ENCODE data around the gene UBN2.

The UBN2 gene

DNA sequence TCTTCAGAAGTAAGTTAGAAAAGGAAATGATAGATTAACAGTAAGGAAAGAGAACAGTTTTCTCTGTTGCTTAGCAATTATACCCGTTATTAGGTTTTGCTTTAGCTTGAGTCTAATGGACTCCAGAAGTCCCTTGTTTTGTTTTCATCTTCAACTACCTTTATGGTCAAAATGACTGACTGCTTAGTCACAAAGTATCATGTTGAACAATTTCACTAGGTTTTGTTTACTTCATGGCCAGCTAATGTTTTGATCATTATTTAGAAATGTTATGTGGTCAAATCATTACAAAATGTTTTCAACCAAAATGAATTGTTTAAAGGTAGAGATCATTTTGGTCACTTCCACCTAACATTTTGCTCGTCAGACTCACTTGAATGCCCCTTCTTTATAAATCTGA lies 1.9 kb downstream of the UBN2 start:
- no peak overlapping the region for H2AK5ac ChIP-seq (ENCODE audit: low read length)
- no peak overlapping the region for H3K18ac ChIP-seq (ENCODE audit: low read length)
- H4K8ac ChIP-seq (ENCODE audit: low read depth, low read length), result no peak overlapping the region
- no peak overlapping the region for H3K4ac ChIP-seq (ENCODE audit: low read depth, low read length)
- no CpG with 5 or more reads among the region's 2 CpGs for WGBS (ENCODE audit: extremely low coverage, insufficient coverage, low lambda C conversion rate)
- no peak overlapping the region for H2BK120ac ChIP-seq (ENCODE audit: low read depth, low read length)
- no peak overlapping the region for H3K56ac ChIP-seq (ENCODE audit: low read length)
- no peak overlapping the region for H2BK5ac ChIP-seq (ENCODE audit: low read length)
- H3K27ac ChIP-seq (ENCODE audit: low read depth, low read length), result no peak overlapping the region
- H3K36me3 ChIP-seq (ENCODE audit: control insufficient read depth, insufficient read depth, low read length), result no peaks in the 10 kb centered on the region
- H3K27me3 ChIP-seq (ENCODE audit: insufficient read depth, low read length, poor library complexity), result no peaks in the 10 kb centered on the region
- H3K23ac ChIP-seq (ENCODE audit: low read length), result no peak overlapping the region
- H3K4me2 ChIP-seq (ENCODE audit: low read length), result no peak overlapping the region
- H3K4me3 ChIP-seq (ENCODE audit: low read length), result no peak overlapping the region
- no peak overlapping the region for H3K9ac ChIP-seq (ENCODE audit: low read length)
- H3K79me1 ChIP-seq (ENCODE audit: low read length), result no peaks in the 10 kb centered on the region
- H2BK15ac ChIP-seq (replicated peaks; ENCODE audit: low read depth), result no peak overlapping the region
- peaks cover 19% of the 10 kb centered on the region for H3K79me2 ChIP-seq (ENCODE audit: control insufficient read depth, insufficient read depth, low read length)
- no peaks in the 10 kb centered on the region for H3K4me1 ChIP-seq (ENCODE audit: control insufficient read depth, low read depth, low read length)
- DNase-seq, result no peak
- no peak overlapping the region for H4K5ac ChIP-seq (ENCODE audit: low read length)

DNA sequence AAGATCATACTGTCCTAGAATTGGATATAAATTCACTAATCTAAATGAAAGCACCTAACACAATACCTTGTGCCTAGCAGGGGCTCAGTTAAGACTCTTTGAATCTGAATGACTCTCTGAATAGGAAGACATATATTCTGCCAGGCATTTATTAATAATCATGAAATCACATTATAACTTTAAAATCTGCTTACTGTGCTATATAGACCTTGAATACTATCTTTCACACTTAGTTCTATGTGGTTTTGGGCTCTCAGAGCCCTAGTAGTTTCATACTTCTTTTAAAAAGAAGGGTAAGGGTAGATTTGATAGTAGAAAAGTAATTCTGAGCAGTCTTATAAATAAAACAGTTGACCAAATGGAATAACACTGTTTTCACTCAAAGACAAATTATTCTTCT lies 10.2 kb downstream of the UBN2 start:
- Histone ChIP-seq H3K36me3 (ENCODE audit: control insufficient read depth, insufficient read depth, low read length) (no peaks in the 10 kb centered on the region), H3K4me1 (ENCODE audit: control insufficient read depth, low read depth, low read length) (no peaks in the 10 kb centered on the region), H2AK5ac (ENCODE audit: low read length) (no peak overlapping the region), H2BK120ac (ENCODE audit: low read depth, low read length) (no peak overlapping the region), H4K8ac (ENCODE audit: low read depth, low read length) (no peak overlapping the region), H3K4me2 (ENCODE audit: low read length) (no peak overlapping the region), H2BK15ac (replicated peaks; ENCODE audit: low read depth) (no peak overlapping the region), H3K18ac (ENCODE audit: low read length) (no peak overlapping the region), H2BK5ac (ENCODE audit: low read length) (no peak overlapping the region), H3K56ac (ENCODE audit: low read length) (no peak overlapping the region), H3K79me2 (ENCODE audit: control insufficient read depth, insufficient read depth, low read length) (no peaks in the 10 kb centered on the region), H3K4me3 (ENCODE audit: low read length) (no peak overlapping the region), H3K4ac (ENCODE audit: low read depth, low read length) (no peak overlapping the region), H3K9ac (ENCODE audit: low read length) (no peak overlapping the region), H3K27me3 (ENCODE audit: insufficient read depth, low read length, poor library complexity) (no peaks in the 10 kb centered on the region), H3K23ac (ENCODE audit: low read length) (no peak overlapping the region), H3K27ac (ENCODE audit: low read depth, low read length) (no peak overlapping the region), H4K5ac (ENCODE audit: low read length) (no peak overlapping the region), H3K79me1 (ENCODE audit: low read length) (peaks cover 2% of the 10 kb centered on the region)
- no peak for DNase-seq

- no CpG with 5 or more reads among the region's 1 CpG for whole genome bisulfite sequencing (ENCODE audit: extremely low coverage, insufficient coverage, low lambda C conversion rate)
- no peak overlapping the region for H2BK5ac ChIP-seq (ENCODE audit: low read length)
- H2BK15ac ChIP-seq (replicated peaks; ENCODE audit: low read depth), result no peak overlapping the region
- H4K5ac ChIP-seq (ENCODE audit: low read length), result no peak overlapping the region
- H3K4me1 ChIP-seq (ENCODE audit: control insufficient read depth, low read depth, low read length), result no peaks in the 10 kb centered on the region
- H2BK120ac ChIP-seq (ENCODE audit: low read depth, low read length), result no peak overlapping the region
- no peak overlapping the region for H3K18ac ChIP-seq (ENCODE audit: low read length)
- no peak overlapping the region for H3K27ac ChIP-seq (ENCODE audit: low read depth, low read length)
- H3K4me3 ChIP-seq (ENCODE audit: low read length), result no peak overlapping the region
- DNase-seq, result no peak
- H3K79me1 ChIP-seq (ENCODE audit: low read length), result peaks cover 2% of the 10 kb centered on the region
- H3K9ac ChIP-seq (ENCODE audit: low read length), result no peak overlapping the region
- H3K4ac ChIP-seq (ENCODE audit: low read depth, low read length), result no peak overlapping the region
- H2AK5ac ChIP-seq (ENCODE audit: low read length), result no peak overlapping the region
- no peaks in the 10 kb centered on the region for H3K79me2 ChIP-seq (ENCODE audit: control insufficient read depth, insufficient read depth, low read length)
- H3K27me3 ChIP-seq (ENCODE audit: insufficient read depth, low read length, poor library complexity), result no peaks in the 10 kb centered on the region
- no peaks in the 10 kb centered on the region for H3K36me3 ChIP-seq (ENCODE audit: control insufficient read depth, insufficient read depth, low read length)
- H3K23ac ChIP-seq (ENCODE audit: low read length), result no peak overlapping the region
- H3K4me2 ChIP-seq (ENCODE audit: low read length), result no peak overlapping the region
- no peak overlapping the region for H3K56ac ChIP-seq (ENCODE audit: low read length)
- no peak overlapping the region for H4K8ac ChIP-seq (ENCODE audit: low read depth, low read length)
Measured at GRCh38 chr7:139242741-139243281, 11.8 kb downstream of the UBN2 start.

- no peak for DNase-seq
Measured at GRCh38 chr7:139245401-139245800, 14.4 kb downstream of the UBN2 start.

DNA sequence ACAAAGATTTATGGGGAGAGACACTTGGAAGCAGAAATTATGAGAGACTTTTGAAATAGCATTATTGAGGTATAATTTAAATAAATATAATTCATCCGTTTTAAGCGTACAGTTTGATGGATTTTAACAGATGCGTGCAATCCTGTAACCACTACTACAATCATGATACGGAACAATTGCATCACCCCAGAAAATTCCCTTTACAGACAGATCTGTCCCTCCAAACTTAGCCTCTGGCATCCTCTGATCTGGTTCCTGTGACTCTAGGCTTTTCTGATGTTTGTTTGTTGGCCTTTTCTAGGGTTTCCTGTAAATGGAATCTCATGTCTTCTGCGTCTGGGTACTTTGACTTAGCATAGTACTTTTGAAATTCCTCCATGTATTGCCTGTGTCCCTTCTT lies 15.5 kb downstream of the UBN2 start:
- no peak overlapping the region for H3K18ac ChIP-seq (ENCODE audit: low read length)
- no peak overlapping the region for H4K8ac ChIP-seq (ENCODE audit: low read depth, low read length)
- H3K4ac ChIP-seq (ENCODE audit: low read depth, low read length), result no peak overlapping the region
- no peak overlapping the region for H4K5ac ChIP-seq (ENCODE audit: low read length)
- H2BK15ac ChIP-seq (replicated peaks; ENCODE audit: low read depth), result no peak overlapping the region
- no peaks in the 10 kb centered on the region for H3K36me3 ChIP-seq (ENCODE audit: control insufficient read depth, insufficient read depth, low read length)
- H2BK5ac ChIP-seq (ENCODE audit: low read length), result no peak overlapping the region
- H3K56ac ChIP-seq (ENCODE audit: low read length), result no peak overlapping the region
- H3K4me1 ChIP-seq (ENCODE audit: control insufficient read depth, low read depth, low read length), result no peaks in the 10 kb centered on the region
- WGBS (ENCODE audit: extremely low coverage, insufficient coverage, low lambda C conversion rate), result no CpG with 5 or more reads among the region's 5 CpGs
- no peak for DNase-seq
- no peak overlapping the region for H3K27ac ChIP-seq (ENCODE audit: low read depth, low read length)
- H3K9ac ChIP-seq (ENCODE audit: low read length), result no peak overlapping the region
- no peak overlapping the region for H3K4me2 ChIP-seq (ENCODE audit: low read length)
- H3K4me3 ChIP-seq (ENCODE audit: low read length), result no peak overlapping the region
- no peak overlapping the region for H3K23ac ChIP-seq (ENCODE audit: low read length)
- no peak overlapping the region for H2BK120ac ChIP-seq (ENCODE audit: low read depth, low read length)
- no peaks in the 10 kb centered on the region for H3K27me3 ChIP-seq (ENCODE audit: insufficient read depth, low read length, poor library complexity)
- H2AK5ac ChIP-seq (ENCODE audit: low read length), result no peak overlapping the region
- peaks cover 2% of the 10 kb centered on the region for H3K79me1 ChIP-seq (ENCODE audit: low read length)
- peaks cover 2% of the 10 kb centered on the region for H3K79me2 ChIP-seq (ENCODE audit: control insufficient read depth, insufficient read depth, low read length)

More at GRCh38 chr7:139245401-139245800, 14.4 kb downstream of the UBN2 start:
- no peak overlapping the region for H3K4ac ChIP-seq (ENCODE audit: low read depth, low read length)
- no peak overlapping the region for H2AK5ac ChIP-seq (ENCODE audit: low read length)
- no peak overlapping the region for H3K27ac ChIP-seq (ENCODE audit: low read depth, low read length)
- no peak overlapping the region for H3K23ac ChIP-seq (ENCODE audit: low read length)
- no peak overlapping the region for H3K4me2 ChIP-seq (ENCODE audit: low read length)
- H4K8ac ChIP-seq (ENCODE audit: low read depth, low read length), result no peak overlapping the region
- WGBS (ENCODE audit: extremely low coverage, insufficient coverage, low lambda C conversion rate), result no CpG with 5 or more reads among the region's 1 CpG
- no peak overlapping the region for H2BK5ac ChIP-seq (ENCODE audit: low read length)
- H4K5ac ChIP-seq (ENCODE audit: low read length), result no peak overlapping the region
- no peak overlapping the region for H2BK120ac ChIP-seq (ENCODE audit: low read depth, low read length)
- H3K18ac ChIP-seq (ENCODE audit: low read length), result no peak overlapping the region
- no peaks in the 10 kb centered on the region for H3K4me1 ChIP-seq (ENCODE audit: control insufficient read depth, low read depth, low read length)
- H3K36me3 ChIP-seq (ENCODE audit: control insufficient read depth, insufficient read depth, low read length), result no peaks in the 10 kb centered on the region
- H3K79me2 ChIP-seq (ENCODE audit: control insufficient read depth, insufficient read depth, low read length), result peaks cover 2% of the 10 kb centered on the region
- no peak overlapping the region for H3K4me3 ChIP-seq (ENCODE audit: low read length)
- no peak overlapping the region for H3K56ac ChIP-seq (ENCODE audit: low read length)
- no peaks in the 10 kb centered on the region for H3K27me3 ChIP-seq (ENCODE audit: insufficient read depth, low read length, poor library complexity)
- H3K79me1 ChIP-seq (ENCODE audit: low read length), result peaks cover 2% of the 10 kb centered on the region
- no peak overlapping the region for H2BK15ac ChIP-seq (replicated peaks; ENCODE audit: low read depth)
- no peak overlapping the region for H3K9ac ChIP-seq (ENCODE audit: low read length)

GRCh38 chr7:139246905-139247304 lies 15.9 kb downstream of the UBN2 start:
- Histone ChIP-seq H3K18ac (ENCODE audit: low read length) (no peak overlapping the region), H3K27ac (ENCODE audit: low read depth, low read length) (no peak overlapping the region), H2BK120ac (ENCODE audit: low read depth, low read length) (no peak overlapping the region), H3K79me2 (ENCODE audit: control insufficient read depth, insufficient read depth, low read length) (peaks cover 2% of the 10 kb centered on the region), H4K8ac (ENCODE audit: low read depth, low read length) (no peak overlapping the region), H3K4me3 (ENCODE audit: low read length) (no peak overlapping the region), H3K27me3 (ENCODE audit: insufficient read depth, low read length, poor library complexity) (no peaks in the 10 kb centered on the region), H2AK5ac (ENCODE audit: low read length) (no peak overlapping the region), H3K56ac (ENCODE audit: low read length) (no peak overlapping the region), H3K23ac (ENCODE audit: low read length) (no peak overlapping the region), H3K9ac (ENCODE audit: low read length) (no peak overlapping the region), H3K79me1 (ENCODE audit: low read length) (peaks cover 2% of the 10 kb centered on the region), H3K4ac (ENCODE audit: low read depth, low read length) (no peak overlapping the region), H4K5ac (ENCODE audit: low read length) (no peak overlapping the region), H3K4me2 (ENCODE audit: low read length) (no peak overlapping the region), H2BK15ac (replicated peaks; ENCODE audit: low read depth) (no peak overlapping the region), H3K4me1 (ENCODE audit: control insufficient read depth, low read depth, low read length) (no peaks in the 10 kb centered on the region), H3K36me3 (ENCODE audit: control insufficient read depth, insufficient read depth, low read length) (no peaks in the 10 kb centered on the region), H2BK5ac (ENCODE audit: low read length) (no peak overlapping the region)
- no CpG with 5 or more reads among the region's 5 CpGs for WGBS (ENCODE audit: extremely low coverage, insufficient coverage, low lambda C conversion rate)
- DNase-seq, result no peak

Measured in mesendoderm (in vitro differentiated cells).